Measurements from ENCODE around the gene PDIA4.
"Not testable (repeated sequence)": the region's sequence is repeated elsewhere in the genome, so short reads cannot be mapped to it uniquely, and the experiment has no call there.

PDIA4 gene

DNA sequence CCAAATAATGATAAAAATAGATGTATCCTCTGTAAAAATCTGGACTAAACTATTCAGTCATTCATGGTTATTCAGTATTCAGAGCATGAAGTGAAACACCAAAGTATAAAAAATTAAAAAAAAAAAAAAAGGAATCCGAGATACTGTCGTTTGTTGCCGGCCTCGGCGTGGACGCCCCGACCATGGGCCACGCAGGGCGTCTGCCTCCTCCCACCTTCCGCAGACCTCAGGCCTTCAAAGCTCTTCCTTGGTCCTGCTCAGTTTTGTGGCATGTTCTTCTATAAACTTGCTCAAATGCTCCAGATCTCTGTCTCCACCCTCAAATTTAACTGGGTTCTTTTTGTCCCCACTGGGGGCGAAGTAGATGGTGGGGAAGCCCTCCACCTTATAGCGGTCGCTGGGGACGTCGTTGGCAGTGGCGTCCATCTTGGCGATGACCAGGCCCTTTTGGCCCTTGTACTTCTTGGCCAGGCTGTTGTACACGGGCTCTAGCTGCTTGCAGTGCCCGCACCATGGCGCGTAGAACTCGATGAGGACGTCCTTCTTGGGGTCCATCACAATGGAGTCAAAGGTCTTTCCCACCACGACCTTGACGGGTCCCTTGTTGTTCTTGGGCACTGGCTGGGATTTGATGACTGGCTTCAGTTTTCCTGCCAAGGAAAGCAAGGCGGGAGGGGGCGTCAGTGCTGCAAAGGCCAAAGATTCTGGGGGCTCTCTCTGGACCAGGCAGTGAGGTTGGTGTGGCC lies 24.6 kb downstream of the PDIA4 start:
- DNase-seq (ENCODE audit: low read depth): no peak

DNA sequence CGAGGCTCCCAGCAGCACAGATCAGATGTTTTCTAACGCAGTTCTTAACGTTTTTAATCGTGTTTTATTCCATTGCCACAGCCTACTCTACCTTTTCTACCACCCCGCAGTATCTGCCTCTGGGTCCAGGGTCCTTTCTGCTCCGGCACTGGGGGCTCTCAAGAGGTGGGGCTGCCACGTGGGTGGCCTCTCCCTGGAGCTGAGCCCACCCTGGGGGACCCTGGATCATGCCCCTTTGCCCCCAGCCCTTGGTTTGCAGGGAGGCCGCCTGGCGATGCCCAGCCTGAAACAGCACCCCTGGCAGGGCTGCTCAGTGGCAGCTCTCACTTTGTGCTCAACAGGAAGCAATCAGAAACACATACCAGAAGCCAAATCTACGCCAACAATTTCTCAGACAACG lies 25.3 kb downstream of the PDIA4 start:
- DNase-seq (ENCODE audit: low read depth): no peak

DNA sequence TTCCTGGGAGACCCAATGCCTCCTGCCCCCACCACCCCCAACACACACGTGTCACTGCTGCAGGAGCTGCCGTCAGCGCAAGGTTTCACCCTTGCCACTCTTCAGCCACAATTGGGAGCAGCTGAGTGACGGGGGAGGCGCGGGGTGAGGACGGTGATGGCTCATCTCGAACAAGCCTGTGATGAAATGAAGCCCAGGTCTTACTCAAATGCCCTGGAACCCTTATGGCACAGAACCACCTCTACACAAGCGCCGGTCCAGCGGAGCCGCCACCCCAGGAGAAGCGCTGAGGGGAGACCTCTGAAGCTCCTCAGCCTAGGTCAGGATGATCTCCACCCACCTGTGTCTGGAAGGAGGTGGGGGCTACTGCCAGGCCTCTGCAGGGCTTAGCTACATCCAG lies 25.7 kb downstream of the PDIA4 start:
- DNase-seq (ENCODE audit: low read depth): no peak

DNA sequence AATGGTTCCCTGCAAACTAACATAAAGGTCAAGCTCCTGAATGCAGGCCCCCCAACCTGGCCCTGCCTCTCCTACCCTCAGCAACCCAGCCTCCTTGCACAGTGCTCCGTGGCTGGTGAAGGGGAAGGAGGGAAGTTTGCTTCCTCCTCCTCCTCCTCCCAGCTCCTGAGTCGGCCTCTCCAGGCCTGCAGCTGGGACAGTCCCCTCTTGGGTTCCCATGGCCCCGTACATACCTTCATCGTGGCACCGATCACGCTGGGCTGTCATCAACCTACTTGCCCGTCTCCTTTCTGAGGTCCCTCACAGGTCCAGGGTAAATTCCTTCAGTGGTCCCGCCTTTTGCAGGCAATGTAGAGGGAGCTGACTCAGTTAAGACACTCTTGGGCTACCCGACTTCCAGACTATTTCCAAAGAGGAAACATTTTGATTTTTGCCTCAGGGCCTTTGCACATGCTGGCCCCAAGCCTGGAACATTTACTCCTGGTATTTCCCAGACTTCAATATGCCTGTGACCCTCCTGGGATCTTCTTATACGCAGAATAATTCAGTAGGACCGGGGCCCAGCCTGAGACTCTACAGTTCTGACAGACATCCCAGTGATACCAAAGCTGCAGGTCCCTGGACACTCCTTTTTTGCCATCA lies 26.8 kb downstream of the PDIA4 start:
- DNase-seq (ENCODE audit: low read depth): no peak

DNA sequence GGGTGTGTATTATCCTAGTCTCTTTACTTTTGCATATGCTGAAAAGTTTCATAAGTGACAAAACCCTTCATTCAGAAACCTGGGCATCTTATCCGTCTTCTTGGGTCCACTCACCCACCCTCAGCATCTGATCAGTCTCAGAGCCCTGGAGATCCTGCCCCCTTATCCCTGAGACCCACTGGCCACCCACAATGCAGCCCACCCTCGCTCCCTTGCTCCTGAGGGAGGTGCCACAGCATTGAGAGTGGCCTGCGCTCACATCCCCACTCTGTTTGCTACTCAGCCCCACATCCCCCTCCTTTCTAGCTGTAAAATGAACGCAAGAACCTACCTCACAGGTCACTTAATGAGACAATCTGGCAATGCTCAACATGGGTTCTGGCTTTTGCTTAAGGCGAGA lies 27.3 kb downstream of the PDIA4 start:
- DNase-seq (ENCODE audit: low read depth): no peak

DNA sequence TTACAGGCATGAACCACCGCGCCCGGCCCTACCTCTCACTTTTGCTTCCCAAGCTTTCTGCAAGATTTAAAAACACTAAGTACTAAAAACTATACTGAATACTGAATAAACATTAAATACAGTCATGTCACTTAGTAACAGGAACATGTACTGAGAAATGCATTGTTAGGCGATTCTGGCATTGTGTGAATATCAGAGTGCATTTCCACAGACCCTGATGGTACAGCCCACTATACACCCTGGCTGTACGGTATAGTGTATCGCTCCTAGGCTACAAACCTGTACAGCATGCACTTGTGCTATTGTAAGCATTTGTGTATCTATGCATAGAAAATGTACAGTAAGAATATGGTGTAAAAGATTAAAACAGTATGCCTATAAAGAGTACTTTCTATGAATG lies 29.1 kb downstream of the PDIA4 start:
- DNase-seq (ENCODE audit: low read depth): no peak

DNA sequence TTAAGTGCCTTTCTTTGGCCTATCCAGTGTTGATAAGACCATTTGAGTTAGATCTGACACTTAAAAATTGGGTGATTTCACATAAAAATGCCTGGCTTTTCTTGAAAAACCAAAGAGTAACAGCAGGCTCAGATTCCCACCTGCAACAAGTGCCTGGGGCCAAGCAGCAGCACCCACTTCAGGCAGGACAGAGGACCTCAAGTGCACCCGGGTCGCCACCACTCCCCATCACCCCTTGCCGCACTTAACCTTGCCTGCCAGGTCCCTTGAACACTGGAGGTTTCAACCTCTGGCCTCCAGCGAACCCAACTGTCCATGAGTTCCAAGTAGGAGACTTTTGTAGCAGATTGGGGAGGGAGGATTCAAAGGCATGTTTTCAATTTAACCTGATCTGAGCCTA lies 30.8 kb downstream of the PDIA4 start:
- no peak for DNase-seq (ENCODE audit: low read depth)

DNA sequence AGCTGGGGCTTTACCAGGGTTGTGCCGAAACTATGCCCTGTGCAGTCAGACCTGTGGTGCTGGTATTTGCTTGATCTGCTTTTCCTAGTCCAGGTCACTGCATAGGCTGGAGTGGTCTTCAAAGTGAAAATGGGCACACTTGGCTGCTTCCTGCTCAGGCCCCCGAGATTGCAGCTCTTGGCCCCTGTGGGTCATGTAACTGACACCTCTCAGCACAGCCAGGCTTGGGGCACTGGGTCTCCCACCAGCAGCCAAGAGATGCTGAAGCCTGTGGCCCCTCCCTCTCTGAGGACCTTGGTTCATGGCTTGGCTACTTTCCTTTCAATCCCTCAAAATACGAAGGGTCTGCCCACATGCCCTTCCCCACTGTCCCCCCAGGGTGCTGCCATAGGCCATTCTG lies 33.7 kb downstream of the PDIA4 start:
- DNase-seq (ENCODE audit: low read depth): no peak

DNA sequence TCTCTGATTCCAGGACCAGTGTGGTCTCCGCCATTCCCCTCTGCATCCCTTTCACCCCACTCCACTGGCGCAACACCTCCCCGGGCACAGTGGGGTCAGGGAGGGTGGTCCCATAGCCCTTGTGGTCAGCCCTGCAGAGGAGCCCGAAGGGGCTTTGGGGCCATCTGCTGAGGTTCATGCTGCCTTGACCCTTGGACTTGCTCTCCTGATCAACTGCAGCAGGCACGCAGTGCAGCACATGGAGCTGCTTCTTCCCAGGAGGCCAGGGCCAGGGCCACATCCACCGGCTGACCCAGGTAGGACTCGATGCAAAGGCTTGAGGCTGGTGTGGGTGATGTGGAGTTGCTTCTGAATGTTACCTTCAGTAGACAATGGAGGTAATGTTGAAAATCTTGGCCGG lies 35.1 kb downstream of the PDIA4 start:
- DNase-seq (ENCODE audit: low read depth): no peak

DNA sequence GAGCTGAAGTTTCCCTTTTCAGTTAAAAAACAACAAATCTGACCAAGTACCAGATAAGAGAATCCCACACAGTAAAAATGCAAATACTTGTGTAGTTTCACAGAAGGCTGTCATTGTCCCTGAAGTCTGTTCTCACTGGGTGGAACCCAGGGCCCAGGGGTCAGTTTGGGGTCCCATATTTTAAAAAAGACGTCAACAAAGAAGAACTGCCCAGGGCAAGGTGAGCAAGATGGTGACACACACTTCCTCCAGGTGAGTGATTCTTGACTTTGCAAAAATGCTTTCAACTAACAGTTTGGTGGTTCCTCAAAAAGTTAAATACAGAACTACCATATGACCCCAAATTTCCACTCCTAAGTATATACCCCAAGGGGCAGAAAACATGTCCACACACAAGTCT lies 36.8 kb downstream of the PDIA4 start:
- DNase-seq (ENCODE audit: low read depth): no peak

DNA sequence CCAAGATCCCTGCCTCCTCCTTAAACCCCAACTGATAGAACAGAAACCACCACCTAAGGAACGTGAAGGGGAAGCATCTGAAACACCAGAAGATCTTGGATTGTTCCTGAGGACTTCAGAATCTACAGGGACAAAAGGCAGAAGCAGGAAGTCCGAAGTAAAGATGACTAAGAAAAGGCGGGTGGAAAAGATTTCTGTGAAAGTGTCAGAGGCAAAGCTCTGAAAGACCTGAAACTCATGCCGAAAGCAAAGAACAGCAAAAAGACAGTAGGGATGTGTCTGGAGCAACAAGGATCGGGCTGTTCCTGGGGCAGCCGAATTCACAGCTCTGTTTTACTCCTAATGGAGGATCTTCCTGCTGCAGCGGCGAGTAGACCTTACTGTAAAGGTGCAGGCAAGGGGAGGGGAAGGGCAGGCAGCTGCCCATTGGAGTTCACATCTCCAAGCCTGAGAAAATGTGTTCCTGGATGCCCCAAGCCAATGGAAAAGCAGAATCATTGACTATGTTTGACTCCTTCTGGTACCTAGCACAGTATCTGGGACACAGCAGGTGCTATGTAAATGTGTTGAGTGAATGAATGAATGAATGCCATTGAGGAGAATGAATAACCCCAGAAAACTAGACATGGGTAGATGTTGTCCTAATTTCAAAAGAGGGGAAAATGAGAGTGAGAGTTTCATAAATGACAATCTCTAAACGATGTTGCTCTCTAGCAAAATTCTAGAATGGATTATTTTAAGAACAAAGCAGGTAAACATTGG lies 40.4 kb downstream of the PDIA4 start:
- no peak for DNase-seq (ENCODE audit: low read depth)

DNA sequence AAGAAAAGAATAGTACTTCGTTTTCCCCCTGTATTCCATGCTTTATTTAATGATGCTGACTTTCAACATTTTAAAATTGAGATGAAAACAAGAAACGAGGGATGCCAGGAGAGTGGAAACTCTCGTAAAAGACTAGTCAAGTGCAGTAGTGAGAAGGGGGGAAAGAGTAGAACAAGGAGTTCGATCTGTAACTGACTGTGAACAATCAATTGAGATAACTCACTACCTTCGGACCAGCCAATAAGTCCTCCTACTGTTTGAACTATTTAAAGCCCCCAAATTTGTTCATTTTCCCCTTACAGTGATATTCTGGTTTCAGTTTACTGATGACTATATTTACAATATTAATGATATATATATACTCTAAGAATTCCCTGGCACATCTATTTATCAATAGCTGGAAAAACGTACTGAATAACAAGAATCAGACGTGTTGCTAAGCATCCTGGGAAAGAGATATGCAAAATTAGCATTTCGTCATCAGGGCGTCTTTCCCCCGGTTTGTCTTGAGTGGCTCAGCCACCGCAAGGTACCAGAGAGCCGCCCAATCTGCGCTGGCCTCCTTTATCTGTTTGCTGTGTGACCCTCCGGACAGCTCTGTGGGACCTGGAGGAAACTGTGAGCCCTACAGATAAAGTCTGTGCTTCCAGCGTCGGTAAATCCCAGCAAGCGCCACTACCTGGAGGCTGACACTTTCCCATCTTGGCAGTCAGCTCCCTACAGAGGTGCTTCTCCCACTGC lies 41.1 kb downstream of the PDIA4 start:
- DNase-seq (ENCODE audit: low read depth): peak; percentile 71

DNA sequence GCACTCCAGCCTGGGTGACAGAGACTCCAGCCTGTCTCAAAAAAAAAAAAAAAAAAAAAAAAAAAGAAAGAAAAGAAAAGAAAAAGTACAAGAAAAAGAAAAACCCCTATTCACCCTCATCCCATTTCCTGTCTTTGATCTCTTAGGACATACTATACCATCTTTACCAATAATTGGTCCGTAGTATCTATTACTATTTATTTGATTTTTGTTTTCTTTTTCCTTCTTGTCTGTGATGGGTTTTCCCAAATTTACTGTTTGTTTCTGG lies 41.6 kb downstream of the PDIA4 start:
- DNase-seq (ENCODE audit: low read depth): no peak

DNA sequence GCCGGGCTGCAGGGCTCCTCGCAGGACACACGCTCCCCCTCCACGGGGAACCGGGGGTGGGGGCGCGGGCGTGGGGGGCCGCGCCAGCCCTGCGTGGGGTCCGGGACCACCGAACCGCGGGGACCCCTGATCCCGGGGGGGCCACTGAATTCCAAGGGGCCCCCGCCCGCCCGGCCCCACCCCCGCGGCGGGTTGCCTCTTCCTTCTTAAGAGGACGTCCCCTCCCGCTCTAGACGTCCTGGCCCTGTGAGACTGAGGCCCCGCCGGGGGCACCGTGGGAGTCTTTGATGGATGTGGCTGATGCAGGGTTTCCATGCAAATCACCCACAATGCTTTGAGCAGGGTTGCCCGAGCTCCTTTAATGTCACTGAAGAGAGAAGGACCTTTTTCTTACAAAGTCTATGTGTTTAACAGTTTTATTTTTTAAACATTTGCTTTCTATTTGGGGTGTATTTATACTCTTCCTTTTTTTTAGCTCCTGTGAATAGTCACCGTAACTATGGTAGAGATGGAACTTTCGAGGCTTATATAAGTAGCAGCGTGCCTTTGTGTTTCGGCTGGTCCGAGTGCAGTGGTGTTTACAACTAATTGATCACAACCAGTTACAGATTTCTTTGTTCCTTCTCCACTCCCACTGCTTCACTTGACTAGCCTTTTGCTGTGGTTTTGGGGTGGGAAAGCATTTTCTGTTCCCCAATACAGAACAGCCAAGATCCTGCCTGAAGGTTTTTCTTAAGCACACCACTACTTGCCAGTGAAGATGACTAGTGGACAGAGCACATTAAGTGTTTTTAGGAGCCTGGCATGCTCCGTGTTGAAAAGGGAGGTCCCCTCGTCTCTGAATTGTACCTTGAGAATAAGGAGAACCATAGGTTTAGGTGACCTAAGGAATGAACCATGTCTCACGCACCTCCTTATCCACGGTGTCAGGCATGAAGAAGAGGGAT lies 44.8 kb downstream of the PDIA4 start:
- peak; percentile 80 for DNase-seq (ENCODE audit: low read depth)

DNA sequence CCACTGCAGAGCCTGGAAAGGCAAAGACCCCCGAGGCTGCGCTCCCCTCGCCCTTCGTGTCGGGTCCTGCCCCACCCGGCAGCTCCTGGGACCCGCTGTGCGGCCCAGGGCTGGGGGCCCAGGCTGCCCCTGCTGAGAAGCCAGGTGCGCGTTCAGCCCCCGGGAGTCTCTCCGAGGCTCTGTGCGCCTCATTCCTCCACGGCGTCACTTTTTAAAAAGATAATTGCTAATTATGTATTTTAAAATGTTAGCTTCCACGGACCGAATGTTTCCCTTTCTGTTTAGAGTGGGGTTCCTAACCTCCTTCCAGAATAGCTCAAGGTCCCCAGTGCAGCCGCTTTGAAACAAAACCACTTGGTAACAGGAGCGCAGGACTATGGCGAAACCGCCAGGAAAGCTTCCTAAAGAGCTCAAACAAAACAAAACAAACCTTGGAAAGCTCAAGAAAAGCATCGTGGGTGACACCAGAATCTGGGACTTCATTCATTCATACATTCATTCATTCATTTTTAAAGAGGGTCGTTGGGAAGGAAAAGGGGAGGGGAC lies 45.6 kb downstream of the PDIA4 start:
- DNase-seq (ENCODE audit: low read depth): no peak

DNA sequence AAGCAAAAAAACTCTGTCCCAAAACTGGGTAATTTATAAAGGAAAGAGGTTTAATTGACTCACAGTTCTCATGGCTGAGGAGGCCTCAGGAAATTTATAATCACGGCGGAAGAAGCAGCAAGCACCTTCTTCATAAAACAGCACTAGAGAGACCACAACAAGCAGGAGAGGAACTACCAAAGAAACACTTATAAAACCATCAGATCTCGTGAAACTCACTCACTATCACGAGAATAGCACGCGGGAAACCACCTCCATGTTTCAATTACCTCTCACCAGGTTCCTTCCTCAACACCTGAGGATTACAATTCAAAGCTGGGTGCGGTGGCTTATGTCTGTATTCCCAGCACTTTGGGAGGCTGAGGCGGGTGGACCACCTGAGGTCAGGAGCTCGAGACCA lies 48.5 kb downstream of the PDIA4 start:
- DNase-seq (ENCODE audit: low read depth): no peak

DNA sequence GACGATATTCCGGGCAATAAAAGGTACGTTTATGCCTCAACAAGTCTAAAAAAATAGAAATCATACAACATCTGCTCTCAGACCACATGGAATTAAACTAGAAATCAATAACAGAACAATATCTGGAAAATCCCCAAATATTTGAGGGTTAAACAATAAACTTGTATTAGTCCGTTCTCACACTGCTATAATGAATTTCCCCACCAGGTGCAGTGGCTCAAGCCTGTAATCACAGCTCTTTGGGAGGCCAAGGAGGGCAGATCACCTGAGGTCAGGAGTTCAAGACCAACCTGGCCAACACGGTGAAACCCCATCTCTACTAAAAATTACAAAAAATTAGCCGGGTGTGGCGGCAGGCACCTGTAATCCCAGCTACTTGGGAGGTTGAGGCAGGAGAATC lies 49.2 kb downstream of the PDIA4 start:
- DNase-seq (ENCODE audit: low read depth): not testable (repeated sequence)

DNA sequence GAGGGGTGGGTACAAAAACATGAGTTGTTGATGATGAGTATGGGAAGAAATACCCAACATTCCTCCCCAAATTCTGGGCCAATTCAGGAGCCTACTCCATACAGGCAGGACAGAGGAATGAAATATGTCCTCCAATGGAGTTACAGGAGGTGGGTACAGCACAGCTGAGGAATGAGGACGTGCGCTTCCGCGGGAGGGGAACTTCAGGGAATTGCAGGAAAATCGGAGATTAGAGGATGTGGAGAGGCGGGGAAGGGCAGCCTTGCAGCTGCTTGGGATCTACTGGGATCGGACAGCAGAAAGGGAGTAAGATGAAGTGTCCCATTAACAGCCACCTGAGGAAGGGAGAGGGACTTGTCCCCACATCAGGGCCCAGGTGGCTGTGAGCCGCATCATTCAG lies 50.2 kb downstream of the PDIA4 start:
- DNase-seq (ENCODE audit: low read depth): no peak

DNA sequence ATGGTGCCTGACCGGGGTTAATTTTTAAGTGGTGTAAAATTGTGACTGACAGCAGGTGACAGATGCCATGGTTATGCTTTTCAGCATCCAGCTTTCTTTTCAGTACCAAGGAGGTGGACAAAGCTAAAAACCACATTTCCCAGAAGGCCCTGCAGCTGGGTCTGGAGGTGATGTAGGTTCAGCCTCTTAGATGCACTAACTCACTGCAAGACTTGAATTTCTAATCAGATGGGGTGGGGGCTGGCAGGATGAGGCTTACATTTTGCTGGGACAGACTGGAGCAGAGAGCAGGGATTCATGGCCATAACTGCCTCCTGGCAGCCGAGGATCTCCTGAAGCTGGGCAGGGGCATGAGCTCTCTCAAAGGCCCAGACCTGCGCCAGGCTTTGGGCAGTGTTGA lies 52.4 kb downstream of the PDIA4 start:
- no peak for DNase-seq (ENCODE audit: low read depth)

DNA sequence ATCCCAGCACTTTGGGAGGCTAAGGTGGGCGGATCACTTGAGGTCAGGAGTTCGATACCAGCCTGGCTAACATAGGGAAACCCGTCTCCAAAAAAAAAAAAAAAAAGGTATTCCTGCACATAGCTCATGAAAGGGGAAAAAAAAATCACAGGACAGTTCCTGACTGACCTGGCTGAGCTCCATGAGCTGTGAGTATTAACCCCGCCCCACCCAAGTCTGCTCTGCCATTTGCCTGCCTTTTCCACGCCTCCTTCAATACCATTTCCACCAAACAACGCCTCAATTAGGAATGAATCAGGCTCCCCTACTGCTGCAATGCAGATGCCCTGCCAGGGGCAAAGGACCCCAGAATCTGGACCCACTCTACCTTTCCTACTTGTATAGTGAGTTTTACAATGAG lies 55.0 kb downstream of the PDIA4 start:
- no peak for DNase-seq (ENCODE audit: low read depth)

DNA sequence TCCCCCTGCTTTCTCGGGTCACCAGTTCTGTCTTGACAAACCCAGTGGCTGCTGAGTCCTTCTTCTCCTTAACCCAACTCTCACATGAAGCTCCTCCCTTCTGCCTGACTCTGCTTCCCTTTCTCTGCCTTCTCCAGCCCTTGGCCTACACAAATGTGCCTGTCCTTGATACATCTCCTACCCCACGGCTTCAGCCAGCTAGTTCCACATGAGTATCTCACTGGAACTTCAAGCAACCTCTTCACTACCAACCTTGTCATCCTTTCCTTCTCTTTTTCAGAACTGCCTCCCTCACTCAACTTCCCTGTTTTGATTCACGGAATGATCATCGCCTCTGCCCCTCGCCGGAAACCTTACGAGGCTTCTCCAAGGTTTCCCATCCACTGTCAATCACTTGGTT lies 55.9 kb downstream of the PDIA4 start:
- DNase-seq (ENCODE audit: low read depth): no peak
